Measurements from ENCODE around the gene MAP1S.
A peak's percentile ranks its signal among the peaks of the same experiment; 100 is the strongest.

The MAP1S gene

DNA sequence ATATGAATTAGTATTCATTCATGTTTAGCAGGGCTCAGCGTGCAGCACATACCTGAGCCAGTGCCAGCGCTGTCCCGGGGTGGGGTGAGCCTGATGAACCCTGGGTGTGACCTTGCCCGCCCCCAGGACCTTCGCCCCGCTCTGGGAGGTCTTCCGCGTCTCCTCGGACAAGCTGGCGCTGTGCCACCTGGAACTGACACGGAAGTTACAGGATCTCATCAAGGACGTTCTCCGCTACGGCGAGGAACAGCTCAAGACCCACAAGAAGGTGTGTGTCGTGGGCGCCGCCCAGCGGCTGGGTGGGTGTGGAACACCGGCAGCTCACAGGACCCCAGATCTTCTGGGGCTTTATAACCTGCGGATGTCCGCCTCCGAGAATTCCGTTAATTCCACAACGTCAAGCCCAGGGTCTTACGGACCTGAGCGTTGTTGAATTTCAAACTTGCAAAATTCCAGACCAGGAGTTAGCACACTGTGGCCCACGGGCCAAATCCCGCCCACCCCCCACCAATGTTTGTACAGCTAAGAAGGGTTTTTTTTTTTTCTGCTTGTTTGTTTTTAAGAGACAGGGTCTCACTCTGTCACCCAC lies 47.4 kb downstream of the MAP1S start:
- no peak for TF ChIP-seq POLR2AphosphoS5 (IDR thresholded peaks at IDR 0.05; ENCODE audit: low read depth)
- peak; percentile 98 for TF ChIP-seq CTCF (IDR thresholded peaks at IDR 0.05; ENCODE audit: insufficient read depth, low read length)
- Histone ChIP-seq H3K27ac (replicated peaks) (no peak overlapping the region; the same call in 1 of the 2 replicates), H3K27me3 (ENCODE audit: insufficient read depth, poor library complexity, severe bottlenecking) (no peaks in the 10 kb centered on the region), H3K4me3 (replicated peaks; ENCODE audit: insufficient read depth, low read length) (no peak overlapping the region)
- DNase-seq (ENCODE audit: low read depth in 1 of 2, low spot score in 1 of 2): peak; percentile 81 to 88

DNA sequence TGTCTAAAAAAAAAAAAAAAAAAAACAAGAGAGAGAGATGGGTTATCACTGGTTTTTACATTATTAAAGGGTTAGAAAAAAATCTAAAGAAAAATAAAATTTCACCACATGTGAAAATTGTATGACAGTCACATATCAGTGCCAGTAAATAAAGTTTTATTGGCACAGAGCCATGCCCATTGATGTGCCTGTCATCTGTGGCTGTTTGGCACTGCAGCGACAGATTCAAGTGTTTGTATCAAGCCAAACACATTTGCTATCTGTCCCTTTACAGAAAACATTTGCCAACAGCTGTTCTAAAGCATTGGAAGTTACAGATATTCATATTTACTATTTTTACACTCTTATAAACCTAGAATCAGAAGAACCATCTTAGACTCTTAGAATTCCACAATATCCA lies 48.3 kb downstream of the MAP1S start:
- no peak for DNase-seq (ENCODE audit: low read depth in 1 of 2, low spot score in 1 of 2)
- TF ChIP-seq POLR2AphosphoS5 (IDR thresholded peaks at IDR 0.05; ENCODE audit: low read depth) (no peak), REST (IDR thresholded peaks at IDR 0.05; ENCODE audit: insufficient replicate concordance, low read depth) (no peak), SPI1 (IDR thresholded peaks at IDR 0.05; ENCODE audit: borderline replicate concordance, low read depth) (no peak), CTCF (IDR thresholded peaks at IDR 0.05; ENCODE audit: insufficient read depth, low read length) (no peak), GABPA (IDR thresholded peaks at IDR 0.05; ENCODE audit: low read depth) (no peak)
- H3K27ac ChIP-seq (replicated peaks): no peak overlapping the region
- no peak overlapping the region for H3K4me3 ChIP-seq (replicated peaks; ENCODE audit: insufficient read depth, low read length)
- H3K27me3 ChIP-seq (ENCODE audit: insufficient read depth, poor library complexity, severe bottlenecking): no peaks in the 10 kb centered on the region

GRCh38 chr19:17770613-17771012 lies 51.3 kb downstream of the MAP1S start:
- TF ChIP-seq SPI1 (IDR thresholded peaks at IDR 0.05; ENCODE audit: borderline replicate concordance, low read depth) (no peak), CTCF (IDR thresholded peaks at IDR 0.05; ENCODE audit: insufficient read depth, low read length) (no peak), REST (IDR thresholded peaks at IDR 0.05; ENCODE audit: insufficient replicate concordance, low read depth) (no peak), POLR2AphosphoS5 (IDR thresholded peaks at IDR 0.05; ENCODE audit: low read depth) (no peak), GABPA (IDR thresholded peaks at IDR 0.05; ENCODE audit: low read depth) (no peak)
- Histone ChIP-seq H3K27me3 (ENCODE audit: insufficient read depth, poor library complexity, severe bottlenecking) (no peaks in the 10 kb centered on the region), H3K27ac (replicated peaks) (no peak overlapping the region), H3K4me3 (replicated peaks; ENCODE audit: insufficient read depth, low read length) (no peak overlapping the region)
- DNase-seq (ENCODE audit: low read depth in 1 of 2, low spot score in 1 of 2): no peak

- DNase-seq (ENCODE audit: low read depth in 1 of 2, low spot score in 1 of 2): no peak
- TF ChIP-seq CTCF (IDR thresholded peaks at IDR 0.05; ENCODE audit: insufficient read depth, low read length) (no peak), SPI1 (IDR thresholded peaks at IDR 0.05; ENCODE audit: borderline replicate concordance, low read depth) (no peak), REST (IDR thresholded peaks at IDR 0.05; ENCODE audit: insufficient replicate concordance, low read depth) (no peak), POLR2AphosphoS5 (IDR thresholded peaks at IDR 0.05; ENCODE audit: low read depth) (no peak), GABPA (IDR thresholded peaks at IDR 0.05; ENCODE audit: low read depth) (no peak)
- Histone ChIP-seq H3K27me3 (ENCODE audit: insufficient read depth, poor library complexity, severe bottlenecking) (no peaks in the 10 kb centered on the region), H3K27ac (replicated peaks) (no peak overlapping the region), H3K4me3 (replicated peaks; ENCODE audit: insufficient read depth, low read length) (no peak overlapping the region)
These were observed 52.9 kb downstream of the MAP1S start for GRCh38 chr19:17772172-17772571.

All from HL-60 (cell line).